ENCODE results near the gene CFAP410. TPM values are rescaled to one million over a fixed set of nuclear protein-coding genes. Genes with fewer than 3 reads are reported as not detected.
A peak's percentile ranks its signal among the peaks of the same experiment; 100 is the strongest.

CFAP410 gene
- polyA plus RNA-seq, 1 donor from 2014 or later, result 36.5 TPM

DNA sequence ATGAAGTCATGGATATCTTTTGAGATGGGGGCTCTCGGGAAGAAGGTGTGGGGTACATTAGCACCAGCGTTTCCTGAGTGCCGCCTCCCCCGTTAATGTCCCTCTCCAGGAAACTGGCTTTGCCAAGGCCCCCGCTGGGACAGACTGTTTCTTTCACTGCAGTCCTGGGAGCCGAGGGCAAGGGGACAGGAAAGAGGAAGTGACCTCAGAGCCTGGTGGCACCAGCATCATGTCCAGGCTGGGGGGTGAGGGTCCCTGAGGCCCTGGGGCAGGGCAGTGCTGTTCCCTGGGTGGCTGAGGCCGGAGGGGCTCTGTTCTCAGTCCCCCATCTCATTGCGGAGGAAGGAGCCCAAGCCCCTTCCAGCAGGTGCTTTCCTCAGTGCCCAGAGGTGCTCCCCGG is 33.5 kb downstream of the CFAP410 start:
- Histone ChIP-seq H3K27me3 (ENCODE audit: insufficient read depth, low read depth, low read length) (no peaks in the 10 kb centered on the region), H2AFZ (ENCODE audit: low read depth, low read length) (no peak overlapping the region), H3K9ac (ENCODE audit: low read length) (no peak overlapping the region), H3F3A (ENCODE audit: insufficient read depth, low read length, poor library complexity, severe bottlenecking) (no peaks in the 10 kb centered on the region), H3K27ac (ENCODE audit: low read length) (no peak overlapping the region), H3K9me2 (ENCODE audit: insufficient read depth, low read length) (no peaks in the 10 kb centered on the region), H3K4me2 (ENCODE audit: low read length) (no peak overlapping the region), H3K4me3 (ENCODE audit: low read length) (no peak overlapping the region), H3K79me2 (replicated peaks; ENCODE audit: insufficient read depth, low read length) (no peaks in the 10 kb centered on the region), H4K20me1 (ENCODE audit: insufficient read depth) (no peaks in the 10 kb centered on the region), H3K36me3 (ENCODE audit: insufficient read depth, low read length) (no peaks in the 10 kb centered on the region), H3K9me3 (ENCODE audit: low read length) (no peaks in the 10 kb centered on the region)
- TF ChIP-seq POLR2AphosphoS5 (IDR thresholded peaks at IDR 0.05) (no peak), CTCF (IDR thresholded peaks at IDR 0.05; ENCODE audit: poor library complexity, severe bottlenecking) (no peak), EZH2 (IDR thresholded peaks at IDR 0.05; ENCODE audit: borderline replicate concordance, insufficient read depth, low read length, poor library complexity, severe bottlenecking) (no peak), MXI1 (conservative IDR thresholded peaks at IDR 0.05; ENCODE audit: poor library complexity, severe bottlenecking) (no peak), TAF1 (IDR thresholded peaks at IDR 0.05; ENCODE audit: low read depth) (no peak), EP300 (conservative IDR thresholded peaks at IDR 0.05; ENCODE audit: poor library complexity, severe bottlenecking) (no peak), SMC3 (conservative IDR thresholded peaks at IDR 0.05; ENCODE audit: poor library complexity) (no peak), RAD21 (conservative IDR thresholded peaks at IDR 0.05) (no peak)
- TF ChIP-seq, protein P1, sequence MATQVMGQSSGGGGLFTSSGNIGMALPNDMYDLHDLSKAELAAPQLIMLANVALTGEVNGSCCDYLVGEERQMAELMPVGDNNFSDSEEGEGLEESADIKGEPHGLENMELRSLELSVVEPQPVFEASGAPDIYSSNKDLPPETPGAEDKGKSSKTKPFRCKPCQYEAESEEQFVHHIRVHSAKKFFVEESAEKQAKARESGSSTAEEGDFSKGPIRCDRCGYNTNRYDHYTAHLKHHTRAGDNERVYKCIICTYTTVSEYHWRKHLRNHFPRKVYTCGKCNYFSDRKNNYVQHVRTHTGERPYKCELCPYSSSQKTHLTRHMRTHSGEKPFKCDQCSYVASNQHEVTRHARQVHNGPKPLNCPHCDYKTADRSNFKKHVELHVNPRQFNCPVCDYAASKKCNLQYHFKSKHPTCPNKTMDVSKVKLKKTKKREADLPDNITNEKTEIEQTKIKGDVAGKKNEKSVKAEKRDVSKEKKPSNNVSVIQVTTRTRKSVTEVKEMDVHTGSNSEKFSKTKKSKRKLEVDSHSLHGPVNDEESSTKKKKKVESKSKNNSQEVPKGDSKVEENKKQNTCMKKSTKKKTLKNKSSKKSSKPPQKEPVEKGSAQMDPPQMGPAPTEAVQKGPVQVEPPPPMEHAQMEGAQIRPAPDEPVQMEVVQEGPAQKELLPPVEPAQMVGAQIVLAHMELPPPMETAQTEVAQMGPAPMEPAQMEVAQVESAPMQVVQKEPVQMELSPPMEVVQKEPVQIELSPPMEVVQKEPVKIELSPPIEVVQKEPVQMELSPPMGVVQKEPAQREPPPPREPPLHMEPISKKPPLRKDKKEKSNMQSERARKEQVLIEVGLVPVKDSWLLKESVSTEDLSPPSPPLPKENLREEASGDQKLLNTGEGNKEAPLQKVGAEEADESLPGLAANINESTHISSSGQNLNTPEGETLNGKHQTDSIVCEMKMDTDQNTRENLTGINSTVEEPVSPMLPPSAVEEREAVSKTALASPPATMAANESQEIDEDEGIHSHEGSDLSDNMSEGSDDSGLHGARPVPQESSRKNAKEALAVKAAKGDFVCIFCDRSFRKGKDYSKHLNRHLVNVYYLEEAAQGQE (IDR thresholded peaks at IDR 0.05; ENCODE audit: borderline replicate concordance), result no peak

DNA sequence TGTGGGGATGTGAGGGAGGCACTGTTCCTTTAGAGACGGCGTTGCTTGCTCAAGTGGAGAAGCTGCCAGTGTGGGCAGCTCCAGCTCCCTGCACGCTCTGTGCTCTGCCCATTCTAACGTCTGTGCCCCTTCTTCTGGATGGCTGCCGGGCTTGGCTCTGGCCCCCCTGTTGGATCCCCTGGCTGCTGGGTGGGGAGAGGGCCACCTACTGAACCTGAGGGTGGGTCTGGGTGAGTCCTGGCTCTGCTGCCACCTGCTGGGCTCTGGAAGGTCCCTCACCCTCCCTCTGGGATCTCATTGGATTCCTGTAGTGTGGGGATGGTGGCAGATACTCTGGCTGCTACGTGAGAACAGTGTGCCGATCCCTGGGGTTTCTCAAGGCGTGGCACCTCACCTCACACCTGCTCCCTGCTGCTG is 34.3 kb downstream of the CFAP410 start:
- Histone ChIP-seq H3K36me3 (ENCODE audit: insufficient read depth, low read length) (no peaks in the 10 kb centered on the region), H3K9me3 (ENCODE audit: low read length) (no peaks in the 10 kb centered on the region), H3K27ac (ENCODE audit: low read length) (no peak overlapping the region), H3K4me2 (ENCODE audit: low read length) (no peak overlapping the region), H4K20me1 (ENCODE audit: insufficient read depth) (no peaks in the 10 kb centered on the region), H3K27me3 (ENCODE audit: insufficient read depth, low read depth, low read length) (no peaks in the 10 kb centered on the region), H3F3A (ENCODE audit: insufficient read depth, low read length, poor library complexity, severe bottlenecking) (no peaks in the 10 kb centered on the region), H3K9ac (ENCODE audit: low read length) (no peak overlapping the region), H3K9me2 (ENCODE audit: insufficient read depth, low read length) (no peaks in the 10 kb centered on the region), H3K4me3 (ENCODE audit: low read length) (no peak overlapping the region), H3K79me2 (replicated peaks; ENCODE audit: insufficient read depth, low read length) (no peaks in the 10 kb centered on the region), H2AFZ (ENCODE audit: low read depth, low read length) (no peak overlapping the region)
- TF ChIP-seq CTCF (IDR thresholded peaks at IDR 0.05; ENCODE audit: poor library complexity, severe bottlenecking), result peak; percentile 79
- TF ChIP-seq EP300 (conservative IDR thresholded peaks at IDR 0.05; ENCODE audit: poor library complexity, severe bottlenecking), result no peak
- TF ChIP-seq, protein P1 (IDR thresholded peaks at IDR 0.05; ENCODE audit: borderline replicate concordance), result no peak
- TF ChIP-seq SMC3 (conservative IDR thresholded peaks at IDR 0.05; ENCODE audit: poor library complexity), result peak; percentile 81
- no peak for TF ChIP-seq MXI1 (conservative IDR thresholded peaks at IDR 0.05; ENCODE audit: poor library complexity, severe bottlenecking)
- peak; percentile 74 for TF ChIP-seq RAD21 (conservative IDR thresholded peaks at IDR 0.05)
- TF ChIP-seq POLR2AphosphoS5 (IDR thresholded peaks at IDR 0.05), result no peak
- TF ChIP-seq TAF1 (IDR thresholded peaks at IDR 0.05; ENCODE audit: low read depth), result no peak
- TF ChIP-seq EZH2 (IDR thresholded peaks at IDR 0.05; ENCODE audit: borderline replicate concordance, insufficient read depth, low read length, poor library complexity, severe bottlenecking), result no peak

Measured in neural cell (in vitro differentiated cells).